OCI-LY7 (cell line): Measurements from ENCODE around the gene SLCO4A1. TPM values are rescaled to one million over a fixed set of nuclear protein-coding genes. Genes with fewer than 3 reads are reported as not detected.

ENCODE experiments used
- BruUV-seq: library from RNA; stranded (reverse); fragments of 400-500 nt; replicated peaks from 2 replicates; lab custom pipeline; 2021; lab: Mats Ljungman, UMichigan
- CTCF ChIA-PET: fragments of 300-600 bp; sonication (Branson Sonifier 250); formaldehyde crosslinking; loops from one replicate; lab custom pipeline; 2022; ENCODE audit warnings: antibody characterized with exemption; ENCODE audit not compliant: unreplicated experiment; lab: Charles Lee
- POLR2A ChIA-PET: fragments of 300-600 bp; sonication (Branson Sonifier 250); formaldehyde crosslinking; loops from one replicate; lab custom pipeline; 2022; ENCODE audit warnings: antibody characterized with exemption; lab: Charles Lee
- DNase-seq: peaks from one replicate; pipeline ENCODE4 v3.0.0-alpha.2; 2015; ENCODE audit warnings: low spot score
- H2AFZ ChIP-seq: fragments of 200-600 bp; sonication (generic), shearing (Covaris generic); 2 replicates; pipeline ENCODE4 v1.6.1; 2014; ENCODE audit warnings: mild to moderate bottlenecking, antibody characterized with exemption, low read length, moderate library complexity
- H3K27ac ChIP-seq: fragments of 200-600 bp; sonication (generic); 2 replicates; pipeline ENCODE4 v1.5.1; 2014; ENCODE audit warnings: mixed run types, low read depth, mild to moderate bottlenecking, moderate library complexity, low read length, inconsistent platforms; ENCODE audit not compliant: poor library complexity, severe bottlenecking
- H3K36me3 ChIP-seq: fragments of 200-600 bp; sonication (generic); 2 replicates; pipeline ENCODE4 v1.6.1; 2014; ENCODE audit warnings: mild to moderate bottlenecking, antibody characterized with exemption, low read length, moderate library complexity, mixed read lengths; ENCODE audit not compliant: insufficient read depth
- H3K4me1 ChIP-seq: fragments of 200-600 bp; sonication (generic); 2 replicates; pipeline ENCODE4 v1.5.1; 2014; ENCODE audit warnings: mild to moderate bottlenecking, low read length; ENCODE audit not compliant: insufficient read depth, poor library complexity, severe bottlenecking
- H3K4me2 ChIP-seq: fragments of 200-600 bp; sonication (generic); 2 replicates; pipeline ENCODE4 v1.6.1; 2014; ENCODE audit warnings: mild to moderate bottlenecking, low read length
- H3K4me3 ChIP-seq: fragments of 200-600 bp; sonication (generic); 2 replicates; pipeline ENCODE4 v1.5.1; 2014; ENCODE audit warnings: mild to moderate bottlenecking, low read depth, low read length; ENCODE audit not compliant: poor library complexity, severe bottlenecking
- H3K79me2 ChIP-seq: fragments of 200-600 bp; sonication (generic); 2 replicates; pipeline ENCODE4 v1.6.1; 2016; ENCODE audit warnings: low read depth, mild to moderate bottlenecking, low read length, moderate library complexity, mixed read lengths; ENCODE audit not compliant: insufficient read depth
- H3K9me2 ChIP-seq: fragments of 200-600 bp; sonication (generic); 2 replicates; pipeline ENCODE4 v1.6.1; 2016; ENCODE audit warnings: mild to moderate bottlenecking, low read length, mixed read lengths; ENCODE audit not compliant: insufficient read depth
- H3K9me3 ChIP-seq: fragments of 200-600 bp; sonication (generic); 2 replicates; pipeline ENCODE4 v1.6.1; 2014; ENCODE audit warnings: mild to moderate bottlenecking, mixed run types, low read length, mixed read lengths
- H4K20me1 ChIP-seq: fragments of 200-600 bp; sonication (generic); 2 replicates; pipeline ENCODE4 v1.6.1; 2014; ENCODE audit warnings: mild to moderate bottlenecking, antibody characterized with exemption, low read length, moderate library complexity, mixed read lengths; ENCODE audit not compliant: insufficient read depth
- CTCF ChIP-seq: fragments of 200-600 bp; sonication (generic); conservative IDR thresholded peaks from 2 replicates; pipeline ENCODE4 v1.5.1; 2014; ENCODE audit warnings: mild to moderate bottlenecking, antibody characterized with exemption, low read length, moderate library complexity, mixed read lengths
- EZH2phosphoT487 ChIP-seq: fragments of 200-600 bp; sonication (generic); IDR thresholded peaks from 2 replicates; pipeline ENCODE4 v1.6.1; 2018; ENCODE audit warnings: low read depth, borderline replicate concordance, mild to moderate bottlenecking, mixed run types, antibody characterized with exemption, low read length, moderate library complexity, mixed read lengths
- intact Hi-C: fragments of 100-400 bp; cut with micrococcal nuclease; formaldehyde crosslinking; loops from one replicate; pipeline ENCODE4 v1.10.0; 2022; ENCODE audit not compliant: unreplicated experiment
- total RNA-seq, 2 experiments: library from RNA; depleted of rRNA in 1 of 2; stranded (reverse); fragments of >200 nt in 1 of 2; shearing (Covaris generic) in 1 of 2; gene quantifications; 2 replicates each; pipeline ENCODE4 v1.2.3, GENCODE V29; 2014 to 2022

Gene SLCO4A1
- total RNA-seq, 2 experiments from 2014 or later: 34.3 to 52.4 TPM

- no peak for DNase-seq
- ChIA-PET CTCF (interaction anchor here (0.6 kb wide), 1 partner anchor 40 kb away, joined by 3 read pairs; no protein-coding TSS in a partner anchor), POLR2A (interaction anchor here (1.1 kb wide), 1 partner anchor 12 kb away, joined by 3 read pairs; no protein-coding TSS in a partner anchor)
- Histone ChIP-seq H3K27ac (no peak overlapping the region), H3K9me2 (no peaks in the 10 kb centered on the region), H4K20me1 (no peaks in the 10 kb centered on the region), H2AFZ (no peak overlapping the region), H3K9me3 (no peaks in the 10 kb centered on the region), H3K36me3 (no peaks in the 10 kb centered on the region), H3K4me2 (no peak overlapping the region), H3K79me2 (no peaks in the 10 kb centered on the region), H3K4me3 (no peak overlapping the region), H3K4me1 (no peaks in the 10 kb centered on the region)
- TF ChIP-seq CTCF: no peak
- no peak for TF ChIP-seq EZH2phosphoT487
- intact Hi-C loops: no loop called here
- BruUV-seq: no TSS peak
Observed at GRCh38 chr20:62597416-62598115, 44.7 kb upstream of the SLCO4A1 start.

GRCh38 chr20:62598761-62599194, 43.5 kb upstream of the SLCO4A1 start:
- ChIA-PET POLR2A (interaction anchor here (1.1 kb wide), 1 partner anchor 11 kb away, joined by 3 read pairs; no protein-coding TSS in a partner anchor), CTCF (no interaction called here)
- Histone ChIP-seq H4K20me1 (no peaks in the 10 kb centered on the region), H3K9me3 (no peaks in the 10 kb centered on the region), H3K4me3 (no peak overlapping the region), H2AFZ (no peak overlapping the region), H3K36me3 (no peaks in the 10 kb centered on the region), H3K4me2 (no peak overlapping the region), H3K4me1 (peaks cover 11% of the 10 kb centered on the region), H3K79me2 (no peaks in the 10 kb centered on the region), H3K9me2 (no peaks in the 10 kb centered on the region), H3K27ac (no peak overlapping the region)
- peak; percentile 63 for DNase-seq
- no peak for TF ChIP-seq CTCF
- no peak for TF ChIP-seq EZH2phosphoT487
- intact Hi-C loops: no loop called here
- BruUV-seq: no TSS peak
